ENCODE results near the gene EN1.

The EN1 gene

GRCh38 chr2:118832071-118832790, 15.2 kb downstream of the EN1 start:
- H3K36me3 ChIP-seq (ENCODE audit: insufficient read depth, low read length): no peaks in the 10 kb centered on the region
- H3K27me3 ChIP-seq (ENCODE audit: insufficient read depth, low read length): peaks cover 90% of the 10 kb centered on the region
- H3K4me3 ChIP-seq (ENCODE audit: low read length): no peak overlapping the region
- H3K9ac ChIP-seq (ENCODE audit: low read depth, low read length): no peak overlapping the region
- peaks cover 35% of the 10 kb centered on the region for H3K4me1 ChIP-seq (ENCODE audit: insufficient read depth, low read length)
- WGBS: 48% methylated on average over 10 of the region's 10 CpGs
- no peaks in the 10 kb centered on the region for H3K9me3 ChIP-seq (ENCODE audit: insufficient read depth, low read depth, low read length)
- no peak overlapping the region for H3K27ac ChIP-seq (ENCODE audit: low read depth, low read length)

- 72% methylated on average over 2 of the region's 2 CpGs for WGBS
- peaks cover 85% of the 10 kb centered on the region for H3K27me3 ChIP-seq (ENCODE audit: insufficient read depth, low read length)
- H3K4me3 ChIP-seq (ENCODE audit: low read length): no peak overlapping the region
- H3K9ac ChIP-seq (ENCODE audit: low read depth, low read length): no peak overlapping the region
- no peak overlapping the region for H3K27ac ChIP-seq (ENCODE audit: low read depth, low read length)
- peaks cover 26% of the 10 kb centered on the region for H3K4me1 ChIP-seq (ENCODE audit: insufficient read depth, low read length)
- no peaks in the 10 kb centered on the region for H3K36me3 ChIP-seq (ENCODE audit: insufficient read depth, low read length)
- no peaks in the 10 kb centered on the region for H3K9me3 ChIP-seq (ENCODE audit: insufficient read depth, low read depth, low read length)
These were observed 16.6 kb downstream of the EN1 start for GRCh38 chr2:118830881-118831280.

GRCh38 chr2:118830118-118830517, 17.3 kb downstream of the EN1 start:
- no peak overlapping the region for H3K27ac ChIP-seq (ENCODE audit: low read depth, low read length)
- no peaks in the 10 kb centered on the region for H3K9me3 ChIP-seq (ENCODE audit: insufficient read depth, low read depth, low read length)
- no peak overlapping the region for H3K4me3 ChIP-seq (ENCODE audit: low read length)
- peaks cover 27% of the 10 kb centered on the region for H3K4me1 ChIP-seq (ENCODE audit: insufficient read depth, low read length)
- WGBS: 92% methylated on average over 6 of the region's 6 CpGs
- no peak overlapping the region for H3K9ac ChIP-seq (ENCODE audit: low read depth, low read length)
- H3K36me3 ChIP-seq (ENCODE audit: insufficient read depth, low read length): no peaks in the 10 kb centered on the region
- H3K27me3 ChIP-seq (ENCODE audit: insufficient read depth, low read length): peaks cover 84% of the 10 kb centered on the region

GRCh38 chr2:118826093-118826492, 21.4 kb downstream of the EN1 start:
- H3K9me3 ChIP-seq (ENCODE audit: insufficient read depth, low read depth, low read length): no peaks in the 10 kb centered on the region
- H3K9ac ChIP-seq (ENCODE audit: low read depth, low read length): no peak overlapping the region
- H3K4me1 ChIP-seq (ENCODE audit: insufficient read depth, low read length): peaks cover 18% of the 10 kb centered on the region
- peaks cover 54% of the 10 kb centered on the region for H3K27me3 ChIP-seq (ENCODE audit: insufficient read depth, low read length)
- no peaks in the 10 kb centered on the region for H3K36me3 ChIP-seq (ENCODE audit: insufficient read depth, low read length)
- H3K27ac ChIP-seq (ENCODE audit: low read depth, low read length): no peak overlapping the region
- 80% methylated on average over 1 of the region's 1 CpG for WGBS
- H3K4me3 ChIP-seq (ENCODE audit: low read length): no peak overlapping the region

- peaks cover 18% of the 10 kb centered on the region for H3K4me1 ChIP-seq (ENCODE audit: insufficient read depth, low read length)
- no peaks in the 10 kb centered on the region for H3K9me3 ChIP-seq (ENCODE audit: insufficient read depth, low read depth, low read length)
- H3K27me3 ChIP-seq (ENCODE audit: insufficient read depth, low read length): peaks cover 30% of the 10 kb centered on the region
- no peak overlapping the region for H3K27ac ChIP-seq (ENCODE audit: low read depth, low read length)
- H3K36me3 ChIP-seq (ENCODE audit: insufficient read depth, low read length): no peaks in the 10 kb centered on the region
- H3K4me3 ChIP-seq (ENCODE audit: low read length): no peak overlapping the region
- 73% methylated on average over 5 of the region's 5 CpGs for WGBS
- no peak overlapping the region for H3K9ac ChIP-seq (ENCODE audit: low read depth, low read length)
These were observed 23.8 kb downstream of the EN1 start for GRCh38 chr2:118823633-118824032.

GRCh38 chr2:118822572-118822971, 24.9 kb downstream of the EN1 start:
- no peak overlapping the region for H3K4me3 ChIP-seq (ENCODE audit: low read length)
- no peak overlapping the region for H3K27ac ChIP-seq (ENCODE audit: low read depth, low read length)
- H3K4me1 ChIP-seq (ENCODE audit: insufficient read depth, low read length): peaks cover 18% of the 10 kb centered on the region
- H3K9ac ChIP-seq (ENCODE audit: low read depth, low read length): no peak overlapping the region
- H3K36me3 ChIP-seq (ENCODE audit: insufficient read depth, low read length): no peaks in the 10 kb centered on the region
- no peaks in the 10 kb centered on the region for H3K9me3 ChIP-seq (ENCODE audit: insufficient read depth, low read depth, low read length)
- 71% methylated on average over 1 of the region's 1 CpG for WGBS
- H3K27me3 ChIP-seq (ENCODE audit: insufficient read depth, low read length): peaks cover 26% of the 10 kb centered on the region

GRCh38 chr2:118822015-118822414, 25.4 kb downstream of the EN1 start:
- 73% methylated on average over 5 of the region's 5 CpGs for WGBS
- Histone ChIP-seq H3K4me1 (ENCODE audit: insufficient read depth, low read length) (peaks cover 18% of the 10 kb centered on the region), H3K27me3 (ENCODE audit: insufficient read depth, low read length) (peaks cover 26% of the 10 kb centered on the region), H3K36me3 (ENCODE audit: insufficient read depth, low read length) (no peaks in the 10 kb centered on the region), H3K9ac (ENCODE audit: low read depth, low read length) (no peak overlapping the region), H3K4me3 (ENCODE audit: low read length) (no peak overlapping the region), H3K9me3 (ENCODE audit: insufficient read depth, low read depth, low read length) (no peaks in the 10 kb centered on the region), H3K27ac (ENCODE audit: low read depth, low read length) (no peak overlapping the region)

GRCh38 chr2:118817469-118817868, 30.0 kb downstream of the EN1 start:
- H3K27ac ChIP-seq (ENCODE audit: low read depth, low read length): no peak overlapping the region
- 89% methylated on average over 3 of the region's 4 CpGs for WGBS
- H3K27me3 ChIP-seq (ENCODE audit: insufficient read depth, low read length): peaks cover 21% of the 10 kb centered on the region

GRCh38 chr2:118816669-118817068, 30.8 kb downstream of the EN1 start:
- H3K4me1 ChIP-seq (ENCODE audit: insufficient read depth, low read length): peaks cover 19% of the 10 kb centered on the region
- H3K9ac ChIP-seq (ENCODE audit: low read depth, low read length): no peak overlapping the region
- H3K27ac ChIP-seq (ENCODE audit: low read depth, low read length): no peak overlapping the region
- 93% methylated on average over 4 of the region's 4 CpGs for WGBS
- H3K27me3 ChIP-seq (ENCODE audit: insufficient read depth, low read length): peaks cover 21% of the 10 kb centered on the region
- no peaks in the 10 kb centered on the region for H3K36me3 ChIP-seq (ENCODE audit: insufficient read depth, low read length)
- no peaks in the 10 kb centered on the region for H3K9me3 ChIP-seq (ENCODE audit: insufficient read depth, low read depth, low read length)
- no peak overlapping the region for H3K4me3 ChIP-seq (ENCODE audit: low read length)

More at GRCh38 chr2:118817469-118817868, 30.0 kb downstream of the EN1 start:
- Histone ChIP-seq H3K4me3 (ENCODE audit: low read length) (no peak overlapping the region), H3K36me3 (ENCODE audit: insufficient read depth, low read length) (no peaks in the 10 kb centered on the region), H3K9ac (ENCODE audit: low read depth, low read length) (no peak overlapping the region), H3K9me3 (ENCODE audit: insufficient read depth, low read depth, low read length) (no peaks in the 10 kb centered on the region), H3K4me1 (ENCODE audit: insufficient read depth, low read length) (peaks cover 16% of the 10 kb centered on the region)

- no peak overlapping the region for H3K27ac ChIP-seq (ENCODE audit: low read depth, low read length)
- WGBS: 75% methylated on average over 4 of the region's 4 CpGs
- no peak overlapping the region for H3K9ac ChIP-seq (ENCODE audit: low read depth, low read length)
- no peaks in the 10 kb centered on the region for H3K9me3 ChIP-seq (ENCODE audit: insufficient read depth, low read depth, low read length)
- peaks cover 21% of the 10 kb centered on the region for H3K27me3 ChIP-seq (ENCODE audit: insufficient read depth, low read length)
- no peaks in the 10 kb centered on the region for H3K36me3 ChIP-seq (ENCODE audit: insufficient read depth, low read length)
- no peak overlapping the region for H3K4me3 ChIP-seq (ENCODE audit: low read length)
- H3K4me1 ChIP-seq (ENCODE audit: insufficient read depth, low read length): peaks cover 19% of the 10 kb centered on the region
These were observed 31.7 kb downstream of the EN1 start for GRCh38 chr2:118815731-118816130.

- Histone ChIP-seq H3K4me1 (ENCODE audit: insufficient read depth, low read length) (peaks cover 19% of the 10 kb centered on the region), H3K36me3 (ENCODE audit: insufficient read depth, low read length) (no peaks in the 10 kb centered on the region), H3K9me3 (ENCODE audit: insufficient read depth, low read depth, low read length) (no peaks in the 10 kb centered on the region), H3K27ac (ENCODE audit: low read depth, low read length) (no peak overlapping the region), H3K9ac (ENCODE audit: low read depth, low read length) (no peak overlapping the region), H3K27me3 (ENCODE audit: insufficient read depth, low read length) (peaks cover 21% of the 10 kb centered on the region), H3K4me3 (ENCODE audit: low read length) (no peak overlapping the region)
- 91% methylated on average over 7 of the region's 7 CpGs for WGBS
These were observed 32.1 kb downstream of the EN1 start for GRCh38 chr2:118815314-118815713.

- no peaks in the 10 kb centered on the region for H3K9me3 ChIP-seq (ENCODE audit: insufficient read depth, low read depth, low read length)
- H3K27ac ChIP-seq (ENCODE audit: low read depth, low read length): no peak overlapping the region
- WGBS: 70% methylated on average over 3 of the region's 3 CpGs
- no peaks in the 10 kb centered on the region for H3K36me3 ChIP-seq (ENCODE audit: insufficient read depth, low read length)
- H3K4me3 ChIP-seq (ENCODE audit: low read length): no peak overlapping the region
- peaks cover 21% of the 10 kb centered on the region for H3K27me3 ChIP-seq (ENCODE audit: insufficient read depth, low read length)
- H3K4me1 ChIP-seq (ENCODE audit: insufficient read depth, low read length): peaks cover 19% of the 10 kb centered on the region
- no peak overlapping the region for H3K9ac ChIP-seq (ENCODE audit: low read depth, low read length)
These were observed 33.1 kb downstream of the EN1 start for GRCh38 chr2:118814368-118814767.

Data from HUES64 (cell line).